Gastroesophageal sphincter (tissue), 3 donors: ENCODE measurements around the gene GTF2IRD2.
"Not testable (repeated sequence)": the region's sequence is repeated elsewhere in the genome, so short reads cannot be mapped to it uniquely, and the experiment has no call there.

Source experiments
- POLR2AphosphoS5 ChIP-seq: sonication (generic); formaldehyde crosslinking; IDR thresholded peaks from one replicate; pipeline ENCODE4 v1.6.1; 2017; ENCODE audit warnings: antibody characterized with exemption
- TF ChIP-seq, protein P1 (sequence below), 4 experiments: fragments of 200-600 bp in 2 of 4; fragments of 450-650 bp in 2 of 4; sonication (generic) in 1 of 4; IDR thresholded peaks; one replicate each; pipeline ENCODE4 v1.5.1; 2017 to 2019; ENCODE audit warnings: antibody characterized with exemption in 4 of 4, mild to moderate bottlenecking in 2 of 4, moderate library complexity in 2 of 4

DNA sequence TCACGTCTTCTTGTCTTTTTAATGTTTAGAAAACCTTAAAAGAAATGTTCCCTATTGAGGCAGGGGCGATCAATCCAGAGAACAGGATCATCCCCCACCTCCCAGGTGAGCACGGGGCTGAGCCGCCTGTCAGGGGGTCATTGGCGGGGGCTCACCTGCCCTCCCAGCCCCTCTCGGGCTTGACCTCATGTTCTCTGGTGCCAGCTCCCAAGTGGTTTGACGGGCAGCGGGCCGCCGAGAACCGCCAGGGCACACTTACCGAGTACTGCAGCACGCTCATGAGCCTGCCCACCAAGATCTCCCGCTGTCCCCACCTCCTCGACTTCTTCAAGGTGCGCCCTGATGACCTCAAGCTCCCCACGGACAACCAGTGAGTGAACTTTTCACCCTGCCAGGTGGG, 72.4 kb downstream of the GTF2IRD2 start:
- TF ChIP-seq, protein P1, sequence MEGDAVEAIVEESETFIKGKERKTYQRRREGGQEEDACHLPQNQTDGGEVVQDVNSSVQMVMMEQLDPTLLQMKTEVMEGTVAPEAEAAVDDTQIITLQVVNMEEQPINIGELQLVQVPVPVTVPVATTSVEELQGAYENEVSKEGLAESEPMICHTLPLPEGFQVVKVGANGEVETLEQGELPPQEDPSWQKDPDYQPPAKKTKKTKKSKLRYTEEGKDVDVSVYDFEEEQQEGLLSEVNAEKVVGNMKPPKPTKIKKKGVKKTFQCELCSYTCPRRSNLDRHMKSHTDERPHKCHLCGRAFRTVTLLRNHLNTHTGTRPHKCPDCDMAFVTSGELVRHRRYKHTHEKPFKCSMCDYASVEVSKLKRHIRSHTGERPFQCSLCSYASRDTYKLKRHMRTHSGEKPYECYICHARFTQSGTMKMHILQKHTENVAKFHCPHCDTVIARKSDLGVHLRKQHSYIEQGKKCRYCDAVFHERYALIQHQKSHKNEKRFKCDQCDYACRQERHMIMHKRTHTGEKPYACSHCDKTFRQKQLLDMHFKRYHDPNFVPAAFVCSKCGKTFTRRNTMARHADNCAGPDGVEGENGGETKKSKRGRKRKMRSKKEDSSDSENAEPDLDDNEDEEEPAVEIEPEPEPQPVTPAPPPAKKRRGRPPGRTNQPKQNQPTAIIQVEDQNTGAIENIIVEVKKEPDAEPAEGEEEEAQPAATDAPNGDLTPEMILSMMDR (IDR thresholded peaks at IDR 0.05), result not testable (repeated sequence)
- TF ChIP-seq POLR2AphosphoS5, result not testable (repeated sequence)
